Choroid plexus epithelial cell (primary cell): Measurements from ENCODE around the gene ENAH.

Experiments
- DNase-seq: peaks from one replicate; pipeline ENCODE4 v3.0.0-alpha.2; 2010; ENCODE audit warnings: low read depth
- H3K4me3 ChIP-seq: 2 replicates; pipeline ENCODE4 v1.5.1; 2011; ENCODE audit warnings: low read depth, mild to moderate bottlenecking, control low read depth, low read length, moderate library complexity
- CTCF ChIP-seq: conservative IDR thresholded peaks from 2 replicates; pipeline ENCODE4 v1.5.1; 2011; ENCODE audit warnings: low read depth, mild to moderate bottlenecking, control low read depth, inconsistent platforms, low read length, moderate library complexity

Gene ENAH

GRCh38 chr1:225559902-225560301 is 93.0 kb downstream of the ENAH start:
- DNase-seq, result no peak
- no peak overlapping the region for H3K4me3 ChIP-seq
- no peak for TF ChIP-seq CTCF

- no peak for TF ChIP-seq CTCF
- DNase-seq, result peak; percentile 16
- no peak overlapping the region for H3K4me3 ChIP-seq
Observed at GRCh38 chr1:225559326-225559725, 93.6 kb downstream of the ENAH start.

GRCh38 chr1:225556694-225557093 is 96.2 kb downstream of the ENAH start:
- H3K4me3 ChIP-seq, result no peak overlapping the region
- DNase-seq, result no peak
- TF ChIP-seq CTCF, result no peak

- no peak for TF ChIP-seq CTCF
- H3K4me3 ChIP-seq, result no peak overlapping the region
- DNase-seq, result no peak
Observed at GRCh38 chr1:225555821-225556220, 97.1 kb downstream of the ENAH start.

GRCh38 chr1:225554216-225554812 is 98.6 kb downstream of the ENAH start:
- TF ChIP-seq CTCF, result peak; percentile 61
- peak; percentile 65 for DNase-seq
- no peak overlapping the region for H3K4me3 ChIP-seq

GRCh38 chr1:225549821-225550220 is 103.1 kb downstream of the ENAH start:
- no peak overlapping the region for H3K4me3 ChIP-seq
- no peak for DNase-seq
- TF ChIP-seq CTCF, result no peak

- TF ChIP-seq CTCF, result no peak
- no peak overlapping the region for H3K4me3 ChIP-seq
- DNase-seq, result no peak
Observed at GRCh38 chr1:225548140-225548857, 104.6 kb downstream of the ENAH start.
